ENCODE results near the gene RNF114.

DNA sequence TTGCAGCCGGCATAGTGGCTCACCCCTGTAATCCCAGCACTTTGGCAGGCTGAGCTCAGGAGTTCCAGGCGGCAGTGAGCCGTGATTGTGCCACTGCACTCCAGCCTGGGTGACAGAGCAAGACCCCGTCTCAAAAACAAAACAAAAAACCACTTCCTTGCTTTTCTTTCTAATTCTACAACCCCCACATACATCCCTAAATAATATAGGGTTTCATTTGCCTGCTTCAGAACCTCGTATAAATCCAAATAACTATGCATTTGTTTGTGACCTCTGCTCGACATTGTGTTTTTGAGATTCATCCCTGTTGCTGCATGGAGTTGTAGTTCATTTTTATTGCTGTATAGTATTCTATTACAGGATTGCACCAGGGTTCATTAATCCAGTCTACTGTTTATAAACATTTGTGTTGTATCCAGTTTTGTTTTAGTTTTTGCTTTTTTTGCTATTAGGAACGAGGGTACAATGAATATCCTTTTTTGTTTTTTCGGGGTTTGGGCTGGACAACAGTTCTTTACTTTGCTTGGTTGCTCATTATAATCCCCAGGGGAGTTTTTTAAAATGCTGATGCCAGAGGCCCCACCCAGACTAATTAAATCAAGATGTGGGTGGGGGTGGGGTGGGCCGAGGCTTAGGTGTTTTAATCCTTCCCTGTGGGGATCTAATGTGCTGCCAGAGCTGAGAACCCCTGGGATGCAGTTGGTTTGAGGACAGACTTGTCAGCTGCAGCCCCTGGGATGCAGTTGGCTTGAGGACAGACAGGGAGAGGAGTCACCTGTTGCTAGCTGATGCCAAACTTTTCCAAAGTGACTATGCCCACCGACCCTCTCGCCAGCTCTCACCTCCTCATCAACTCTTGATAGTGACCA lies 44.2 kb downstream of the RNF114 start:
- TF ChIP-seq CBFB (CRISPR knock-in tag; IDR thresholded peaks at IDR 0.05; ENCODE audit: low read depth) = no peak
- no peak for TF ChIP-seq SP1 (CRISPR knock-in tag; conservative IDR thresholded peaks at IDR 0.05)
- TF ChIP-seq, protein P1, sequence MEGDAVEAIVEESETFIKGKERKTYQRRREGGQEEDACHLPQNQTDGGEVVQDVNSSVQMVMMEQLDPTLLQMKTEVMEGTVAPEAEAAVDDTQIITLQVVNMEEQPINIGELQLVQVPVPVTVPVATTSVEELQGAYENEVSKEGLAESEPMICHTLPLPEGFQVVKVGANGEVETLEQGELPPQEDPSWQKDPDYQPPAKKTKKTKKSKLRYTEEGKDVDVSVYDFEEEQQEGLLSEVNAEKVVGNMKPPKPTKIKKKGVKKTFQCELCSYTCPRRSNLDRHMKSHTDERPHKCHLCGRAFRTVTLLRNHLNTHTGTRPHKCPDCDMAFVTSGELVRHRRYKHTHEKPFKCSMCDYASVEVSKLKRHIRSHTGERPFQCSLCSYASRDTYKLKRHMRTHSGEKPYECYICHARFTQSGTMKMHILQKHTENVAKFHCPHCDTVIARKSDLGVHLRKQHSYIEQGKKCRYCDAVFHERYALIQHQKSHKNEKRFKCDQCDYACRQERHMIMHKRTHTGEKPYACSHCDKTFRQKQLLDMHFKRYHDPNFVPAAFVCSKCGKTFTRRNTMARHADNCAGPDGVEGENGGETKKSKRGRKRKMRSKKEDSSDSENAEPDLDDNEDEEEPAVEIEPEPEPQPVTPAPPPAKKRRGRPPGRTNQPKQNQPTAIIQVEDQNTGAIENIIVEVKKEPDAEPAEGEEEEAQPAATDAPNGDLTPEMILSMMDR (IDR thresholded peaks at IDR 0.05) = no peak
- TF ChIP-seq, protein P2, sequence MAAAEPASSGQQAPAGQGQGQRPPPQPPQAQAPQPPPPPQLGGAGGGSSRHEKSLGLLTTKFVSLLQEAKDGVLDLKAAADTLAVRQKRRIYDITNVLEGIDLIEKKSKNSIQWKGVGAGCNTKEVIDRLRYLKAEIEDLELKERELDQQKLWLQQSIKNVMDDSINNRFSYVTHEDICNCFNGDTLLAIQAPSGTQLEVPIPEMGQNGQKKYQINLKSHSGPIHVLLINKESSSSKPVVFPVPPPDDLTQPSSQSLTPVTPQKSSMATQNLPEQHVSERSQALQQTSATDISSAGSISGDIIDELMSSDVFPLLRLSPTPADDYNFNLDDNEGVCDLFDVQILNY (CRISPR knock-in tag; IDR thresholded peaks at IDR 0.05) = no peak
